BJ (cell line): ENCODE measurements around the gene KSR1. TPM values are rescaled to one million over a fixed set of nuclear protein-coding genes. Genes with fewer than 3 reads are reported as not detected.
A peak's percentile ranks its signal among the peaks of the same experiment; 100 is the strongest.

Source experiments
- CTCF ChIA-PET: fragments of 350-600 bp; formaldehyde crosslinking; extraction: SDS; loops from one replicate; lab custom pipeline; 2021; ENCODE audit warnings: antibody characterized with exemption, inconsistent platforms; lab: Yijun Ruan, JAX
- POLR2A ChIA-PET: fragments of 300-600 bp; sonication (Branson Sonifier 250); formaldehyde crosslinking; extraction: SDS; loops from one replicate; lab custom pipeline; 2021; ENCODE audit warnings: antibody characterized with exemption; lab: Charles Lee
- DNase-seq: peaks from one replicate; pipeline ENCODE4 v3.0.0-alpha.2; 2011; ENCODE audit warnings: low read depth
- H3K27me3 ChIP-seq: 2 replicates; pipeline ENCODE4 v1.6.0; 2011; ENCODE audit warnings: low read length; ENCODE audit not compliant: control insufficient read depth, insufficient read depth
- H3K36me3 ChIP-seq: 2 replicates; pipeline ENCODE4 v1.5.1; 2011; ENCODE audit warnings: low read length; ENCODE audit not compliant: control insufficient read depth, insufficient read depth
- H3K4me3 ChIP-seq: 2 replicates; pipeline ENCODE4 v1.5.1; 2011; ENCODE audit warnings: low read depth, mild to moderate bottlenecking, control low read depth, low read length
- polyA plus RNA-seq: library from polyadenylated mRNA; depleted of rRNA; stranded (reverse); fragments of >200 nt; gene quantifications from 2 replicates; pipeline ENCODE4 v1.2.3, GENCODE V29; 2011
- TF ChIP-seq, protein P1 (sequence below): IDR thresholded peaks from 2 replicates; pipeline ENCODE4 v1.5.1; 2011; ENCODE audit warnings: low read depth, mild to moderate bottlenecking, control low read depth, inconsistent platforms, low read length, moderate library complexity; ENCODE audit not compliant: insufficient read depth

Gene KSR1
- polyA plus RNA-seq, 1 experiment, result 6.8 TPM

- POLR2A ChIA-PET, result no interaction called here
- H3K4me3 ChIP-seq, result no peak overlapping the region
- DNase-seq, result no peak
Observed at GRCh38 chr17:27568811-27569210, 112.6 kb downstream of the KSR1 start.

DNA sequence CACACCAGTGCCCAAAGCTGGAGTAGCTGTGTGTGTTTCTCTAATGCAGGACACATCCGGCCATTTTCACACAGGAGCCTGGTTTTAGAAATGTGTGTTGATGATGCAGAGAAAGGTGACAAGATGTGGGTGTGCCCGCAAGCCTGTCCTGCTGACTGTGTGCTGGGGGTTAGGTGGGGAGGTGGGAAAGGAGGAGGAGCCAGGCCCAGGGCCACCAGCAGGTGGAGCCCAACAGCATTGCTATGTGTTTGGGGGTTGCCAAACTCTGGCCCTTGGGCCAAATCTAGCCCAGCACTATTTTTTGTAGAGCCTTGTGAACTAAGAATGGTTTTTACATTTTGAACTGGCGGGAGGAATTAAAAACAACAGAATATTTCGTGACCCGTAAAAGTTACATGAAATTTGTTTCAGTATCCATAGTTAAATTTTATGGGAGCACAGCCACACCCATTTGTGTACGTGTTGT is 113.0 kb downstream of the KSR1 start:
- CTCF ChIA-PET, result interaction anchor here (0.8 to 1.7 kb wide), 8 partner anchors 8 to 36 kb away, joined by 3 to 8 read pairs (median 4); no protein-coding TSS in a partner anchor
- DNase-seq, result no peak
- H3K36me3 ChIP-seq, result no peaks in the 10 kb centered on the region
- no peak overlapping the region for H3K4me3 ChIP-seq
- TF ChIP-seq, protein P1, sequence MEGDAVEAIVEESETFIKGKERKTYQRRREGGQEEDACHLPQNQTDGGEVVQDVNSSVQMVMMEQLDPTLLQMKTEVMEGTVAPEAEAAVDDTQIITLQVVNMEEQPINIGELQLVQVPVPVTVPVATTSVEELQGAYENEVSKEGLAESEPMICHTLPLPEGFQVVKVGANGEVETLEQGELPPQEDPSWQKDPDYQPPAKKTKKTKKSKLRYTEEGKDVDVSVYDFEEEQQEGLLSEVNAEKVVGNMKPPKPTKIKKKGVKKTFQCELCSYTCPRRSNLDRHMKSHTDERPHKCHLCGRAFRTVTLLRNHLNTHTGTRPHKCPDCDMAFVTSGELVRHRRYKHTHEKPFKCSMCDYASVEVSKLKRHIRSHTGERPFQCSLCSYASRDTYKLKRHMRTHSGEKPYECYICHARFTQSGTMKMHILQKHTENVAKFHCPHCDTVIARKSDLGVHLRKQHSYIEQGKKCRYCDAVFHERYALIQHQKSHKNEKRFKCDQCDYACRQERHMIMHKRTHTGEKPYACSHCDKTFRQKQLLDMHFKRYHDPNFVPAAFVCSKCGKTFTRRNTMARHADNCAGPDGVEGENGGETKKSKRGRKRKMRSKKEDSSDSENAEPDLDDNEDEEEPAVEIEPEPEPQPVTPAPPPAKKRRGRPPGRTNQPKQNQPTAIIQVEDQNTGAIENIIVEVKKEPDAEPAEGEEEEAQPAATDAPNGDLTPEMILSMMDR, result peak; percentile 74
- H3K27me3 ChIP-seq, result no peaks in the 10 kb centered on the region
- POLR2A ChIA-PET, result no interaction called here

More at GRCh38 chr17:27568811-27569210, 112.6 kb downstream of the KSR1 start:
- Histone ChIP-seq H3K27me3 (no peaks in the 10 kb centered on the region), H3K36me3 (no peaks in the 10 kb centered on the region)
- CTCF ChIA-PET, result interaction anchor here (0.6 to 1.7 kb wide), 7 partner anchors 9 to 201 kb away, joined by 3 to 8 read pairs (median 4); no protein-coding TSS in a partner anchor
- TF ChIP-seq, protein P1, result no peak

DNA sequence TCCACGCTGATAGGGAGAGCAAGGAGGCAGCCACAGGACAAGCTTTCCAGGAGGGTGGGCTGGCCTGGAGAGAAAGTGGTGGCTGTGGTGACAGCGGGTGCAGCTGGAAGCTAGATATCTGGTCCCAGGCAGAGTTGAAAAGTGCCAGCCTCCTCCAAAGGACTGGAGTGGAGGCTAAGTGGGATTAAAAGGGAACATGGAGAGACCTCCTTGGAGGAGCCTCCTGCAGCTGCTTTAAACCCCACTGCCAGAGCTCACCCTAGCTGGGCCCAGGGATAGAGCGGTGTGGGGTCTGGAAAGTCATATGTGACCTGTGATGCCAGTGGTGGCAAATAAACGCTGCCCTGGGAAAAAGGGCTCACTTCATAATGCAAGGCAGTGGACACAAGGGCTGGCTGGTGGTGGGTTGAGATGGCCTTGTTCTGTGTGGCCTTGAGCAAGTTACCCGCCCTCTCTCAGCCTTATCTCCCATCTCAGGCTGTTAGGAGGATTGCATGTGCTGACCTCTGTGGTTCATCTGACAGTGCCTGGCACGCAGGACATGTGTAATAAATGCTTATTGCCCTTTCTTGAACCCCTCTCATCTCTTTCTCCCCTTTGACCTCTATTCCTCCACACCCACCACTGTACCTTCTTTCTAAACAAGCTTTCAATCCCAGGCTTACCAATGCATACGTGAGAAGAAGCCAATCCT is 113.8 kb downstream of the KSR1 start:
- TF ChIP-seq, protein P1, result no peak
- CTCF ChIA-PET, result interaction anchor here (0.5 to 1.2 kb wide), 5 partner anchors 8 to 186 kb away, joined by 3 to 7 read pairs (median 4); no protein-coding TSS in a partner anchor

GRCh38 chr17:27570578-27570914 is 114.3 kb downstream of the KSR1 start:
- ChIA-PET CTCF (interaction anchor here (0.5 to 1.1 kb wide), 3 partner anchors 10 to 187 kb away, joined by 3 to 4 read pairs (median 4); no protein-coding TSS in a partner anchor), POLR2A (no interaction called here)
- Histone ChIP-seq H3K36me3 (no peaks in the 10 kb centered on the region), H3K4me3 (no peak overlapping the region), H3K27me3 (no peaks in the 10 kb centered on the region)
- TF ChIP-seq, protein P1, result no peak
- DNase-seq, result no peak

More for the DNA sequence above, 113.8 kb downstream of the KSR1 start:
- POLR2A ChIA-PET, result no interaction called here
- H3K36me3 ChIP-seq, result no peaks in the 10 kb centered on the region
- H3K4me3 ChIP-seq, result no peak overlapping the region
- no peak for DNase-seq
- no peaks in the 10 kb centered on the region for H3K27me3 ChIP-seq

DNA sequence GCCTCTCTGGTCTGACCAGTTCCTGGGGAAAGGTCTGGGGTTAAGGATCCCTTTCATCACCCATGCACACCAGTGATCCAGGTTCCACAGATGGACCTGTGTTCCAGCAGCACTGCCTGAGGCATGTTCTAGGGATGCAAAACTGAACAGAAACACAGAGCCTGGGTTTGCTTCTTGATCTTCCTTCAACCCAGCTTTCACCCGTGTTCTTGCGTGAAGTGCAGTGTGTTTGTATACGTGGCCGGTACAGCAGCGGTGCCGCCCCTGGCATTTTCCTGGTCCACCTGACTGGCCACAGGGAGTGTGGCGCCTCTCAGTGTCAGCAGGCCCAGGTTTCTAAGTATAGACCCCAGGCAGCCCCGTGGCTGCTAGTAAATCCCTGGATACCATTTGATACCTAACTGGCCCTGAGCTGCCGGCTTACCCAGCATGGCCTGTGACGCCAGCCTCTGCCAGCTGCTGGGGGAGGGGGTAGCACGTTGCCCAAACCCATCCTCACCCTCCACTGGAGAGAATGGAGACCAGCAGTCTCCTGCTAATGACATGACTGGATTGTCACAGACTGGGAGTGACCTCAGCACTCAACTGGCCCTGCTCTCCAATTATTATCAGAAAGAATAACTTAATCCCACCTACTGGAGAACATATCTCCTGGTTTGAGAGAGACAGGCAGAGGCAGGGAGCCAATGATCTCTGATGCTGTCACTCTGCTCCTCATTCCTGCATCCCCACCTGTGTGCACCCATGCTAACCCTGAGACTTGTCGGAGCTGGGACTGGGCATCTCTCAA is 115.5 kb downstream of the KSR1 start:
- H3K27me3 ChIP-seq, result no peaks in the 10 kb centered on the region
- H3K4me3 ChIP-seq, result no peak overlapping the region
- no peak for DNase-seq
- ChIA-PET CTCF (interaction anchor here (1.0 kb wide), 1 partner anchor 9 kb away, joined by 3 read pairs; no protein-coding TSS in a partner anchor), POLR2A (no interaction called here)
- TF ChIP-seq, protein P1, result no peak
- no peaks in the 10 kb centered on the region for H3K36me3 ChIP-seq
